ENCODE results near the gene PTPRN2. TPM values are rescaled to one million over a fixed set of nuclear protein-coding genes. Genes with fewer than 3 reads are reported as not detected.

The PTPRN2 gene
- total and polyA plus RNA-seq, 2 of the 8 experiments (the other 6 are each of a cell fraction or from before 2014, with no cell fraction given), result 2.6 to 4.5 TPM

DNA sequence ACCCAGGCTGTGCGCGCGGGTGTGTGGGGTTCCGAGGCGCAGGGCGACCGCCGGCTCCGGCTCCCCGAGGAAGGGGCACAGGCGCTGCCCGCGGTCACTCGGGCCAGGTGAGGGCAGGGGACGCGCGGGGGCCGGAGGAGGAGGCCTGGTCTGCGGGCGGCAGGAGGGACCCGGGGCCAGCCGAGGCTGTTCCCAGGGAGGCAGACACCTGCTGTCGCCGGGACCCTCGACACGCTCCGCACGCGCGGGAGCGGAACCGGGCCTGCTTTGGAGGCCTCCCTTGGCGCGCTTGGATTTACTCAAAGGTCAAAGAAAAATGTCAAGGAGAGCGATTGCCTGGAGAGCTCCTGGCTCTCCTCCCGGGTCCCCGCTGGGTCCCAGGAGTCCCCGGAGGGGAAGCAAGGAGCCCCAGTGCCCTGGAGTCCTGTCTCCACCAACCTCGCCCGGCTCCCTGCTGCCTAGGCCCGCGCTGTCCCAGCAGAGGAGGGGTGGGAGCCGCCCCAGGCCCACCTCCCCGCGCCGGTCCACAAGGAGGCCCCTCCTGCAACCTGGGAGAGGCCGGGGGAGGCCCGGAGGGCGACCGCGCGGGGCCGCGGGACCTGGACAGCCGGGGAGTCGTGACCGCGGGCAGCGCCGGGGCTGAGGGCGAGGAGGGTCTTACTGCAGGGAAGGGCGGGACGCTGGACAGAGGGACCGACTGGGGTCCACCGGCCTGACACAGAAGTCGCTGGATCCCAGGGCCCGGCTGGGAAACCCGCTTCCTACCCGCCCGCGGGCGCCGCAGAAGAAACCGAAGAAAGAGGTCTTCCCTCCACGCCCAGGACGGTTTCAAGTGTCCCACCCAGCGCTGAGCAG is 902.0 kb downstream of the PTPRN2 start (continued):
- TF ChIP-seq TBP (IDR thresholded peaks at IDR 0.05; ENCODE audit: low read depth, low read length) (no peak), CREB1 (IDR thresholded peaks at IDR 0.05) (no peak), TCF12 (IDR thresholded peaks at IDR 0.05; ENCODE audit: low read depth, low read length) (no peak), CHD1 (IDR thresholded peaks at IDR 0.05; ENCODE audit: low read depth, low read length) (no peak), PHF8 (conservative IDR thresholded peaks at IDR 0.05; ENCODE audit: low read depth, low read length) (no peak), CHD2 (IDR thresholded peaks at IDR 0.05; ENCODE audit: low read length) (no peak), TEAD4 (IDR thresholded peaks at IDR 0.05; ENCODE audit: low read depth, low read length) (no peak), MAFK (IDR thresholded peaks at IDR 0.05; ENCODE audit: low read depth, low read length) (no peak), SUZ12 (IDR thresholded peaks at IDR 0.05; ENCODE audit: low read length) (peak; percentile 98), ASH2L (IDR thresholded peaks at IDR 0.05; ENCODE audit: low read length) (no peak), BACH1 (IDR thresholded peaks at IDR 0.05; ENCODE audit: low read length) (no peak), GTF2F1 (IDR thresholded peaks at IDR 0.05; ENCODE audit: borderline replicate concordance, low read depth, low read length) (no peak), KDM5A (IDR thresholded peaks at IDR 0.05; ENCODE audit: low read length) (no peak), BRCA1 (IDR thresholded peaks at IDR 0.05; ENCODE audit: low read depth, low read length) (no peak), JUND (IDR thresholded peaks at IDR 0.05; ENCODE audit: low read length) (no peak), FOSL1 (IDR thresholded peaks at IDR 0.05; ENCODE audit: insufficient read depth, low read depth, low read length) (no peak), CBX8 (IDR thresholded peaks at IDR 0.05; ENCODE audit: borderline replicate concordance, low read depth, low read length) (peak; percentile 48; the same call in 1 of the 2 replicates), EGR1 (IDR thresholded peaks at IDR 0.05; ENCODE audit: borderline replicate concordance, low read depth, low read length) (no peak), EZH2 (IDR thresholded peaks at IDR 0.05; ENCODE audit: low read depth, low read length, severe bottlenecking) (peak; percentile 98), NANOG (IDR thresholded peaks at IDR 0.05; ENCODE audit: insufficient read depth, low read depth, low read length, poor library complexity, severe bottlenecking) (no peak), POU5F1 (IDR thresholded peaks at IDR 0.05; ENCODE audit: low read depth, low read length) (no peak), YY1 (IDR thresholded peaks at IDR 0.05; ENCODE audit: low read depth, low read length) (no peak), RNF2 (IDR thresholded peaks at IDR 0.05; ENCODE audit: borderline replicate concordance, low read depth, low read length, missing control alignments, poor library complexity, severe bottlenecking) (peak; percentile 72), NRF1 (IDR thresholded peaks at IDR 0.05; ENCODE audit: low read depth, low read length) (no peak), TAF7 (optimal IDR thresholded peaks at IDR 0.05; ENCODE audit: borderline replicate concordance, low read depth, low read length) (no peak)

Measured in H1 (cell line).